ENCODE measurements around the gene ALPK1. TPM values are rescaled to one million over a fixed set of nuclear protein-coding genes. Genes with fewer than 3 reads are reported as not detected.
"Not testable (repeated sequence)": the region's sequence is repeated elsewhere in the genome, so short reads cannot be mapped to it uniquely, and the experiment has no call there.

Gene ALPK1
- total and polyA plus RNA-seq, 7 donors: 4.2 to 27.4 (median 12.1) TPM

DNA sequence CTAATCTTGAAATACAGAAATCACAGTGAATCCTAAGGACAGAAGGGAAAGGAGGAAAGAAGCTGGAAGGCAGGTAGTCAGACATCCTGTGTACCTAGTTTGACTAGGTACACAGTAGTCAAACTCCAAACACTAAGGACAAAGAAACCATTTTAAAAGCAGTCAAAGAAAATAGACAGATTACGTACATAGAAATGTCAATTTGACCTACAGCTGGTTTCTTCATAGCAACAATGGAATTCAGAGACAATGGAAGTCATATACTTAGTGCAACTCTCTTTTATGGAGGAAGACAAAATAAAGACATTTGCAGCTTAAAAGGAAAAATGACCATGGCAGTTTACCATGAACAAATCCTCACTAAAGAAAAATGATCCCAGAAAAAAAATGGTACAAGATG, 139.8 kb downstream of the ALPK1 start:
- WGBS, 2 donors: 94 to 95% methylated on average over 1 of the region's 1 CpG
- Histone ChIP-seq H3K27ac (no peak overlapping the region), H3K4me1 (no peaks in the 10 kb centered on the region), H3K27me3 (no peaks in the 10 kb centered on the region), H3K36me3 (peaks cover 0 to 42% (median 7%) of the 10 kb centered on the region in 4 donors), H3K9me3 (no peaks in the 10 kb centered on the region), H3K4me3 (no peak overlapping the region)
- TF ChIP-seq POLR2AphosphoS5 (IDR thresholded peaks at IDR 0.05) (no peak), CTCF (IDR thresholded peaks at IDR 0.05) (no peak), POLR2A (IDR thresholded peaks at IDR 0.05) (no peak), EP300 (IDR thresholded peaks at IDR 0.05) (no peak)
- no peak for DNase-seq
- intact Hi-C loops (cut with DNase I): no loop called here

DNA sequence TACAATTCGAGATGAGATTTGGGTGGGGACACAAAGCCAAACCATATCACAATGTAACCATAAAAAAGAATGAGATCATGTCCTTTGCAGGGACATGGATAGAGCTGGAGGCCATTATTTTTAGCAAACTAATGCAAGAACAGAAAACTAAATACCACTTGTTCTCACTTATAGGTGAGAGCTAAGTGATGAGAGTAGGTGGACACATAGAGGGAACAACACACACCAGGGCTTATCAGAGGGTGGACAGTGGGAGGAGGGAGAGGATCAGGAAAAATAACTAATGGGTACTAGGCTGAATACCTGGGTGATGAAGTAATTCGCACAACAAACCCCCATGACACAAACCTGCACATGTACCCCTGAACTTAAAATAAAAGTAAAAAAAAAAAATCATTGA, 145.1 kb downstream of the ALPK1 start:
- H3K9me3 ChIP-seq; H3K27me3 ChIP-seq; H3K4me1 ChIP-seq; H3K4me3 ChIP-seq; H3K27ac ChIP-seq; DNase-seq; intact Hi-C loops (cut with DNase I): not testable (repeated sequence)
- WGBS, 2 donors: 92 to 94% methylated on average over 2 of the region's 2 CpGs
- H3K36me3 ChIP-seq: peaks cover 0 to 59% (median 7%) of the 10 kb centered on the region in 4 donors

GRCh38 chr4:112448306-112449132, 151.3 kb downstream of the ALPK1 start:
- 77 to 86% methylated on average over 8 of the region's 8 CpGs for WGBS, 2 donors
- H3K4me1 ChIP-seq: no peaks in the 10 kb centered on the region
- intact Hi-C loops (cut with DNase I): no loop called here
- no peak overlapping the region for H3K27ac ChIP-seq
- peaks cover 0 to 9% (median 0%) of the 10 kb centered on the region in 4 donors for H3K36me3 ChIP-seq
- peaks cover 0 to 9% (median 6%) of the 10 kb centered on the region in 4 donors for H3K9me3 ChIP-seq
- H3K4me3 ChIP-seq: no peak overlapping the region
- TF ChIP-seq POLR2AphosphoS5 (IDR thresholded peaks at IDR 0.05) (no peak), CTCF (IDR thresholded peaks at IDR 0.05) (no peak), EP300 (IDR thresholded peaks at IDR 0.05) (no peak), POLR2A (IDR thresholded peaks at IDR 0.05) (no peak)
- no peaks in the 10 kb centered on the region for H3K27me3 ChIP-seq
- no peak for DNase-seq

DNA sequence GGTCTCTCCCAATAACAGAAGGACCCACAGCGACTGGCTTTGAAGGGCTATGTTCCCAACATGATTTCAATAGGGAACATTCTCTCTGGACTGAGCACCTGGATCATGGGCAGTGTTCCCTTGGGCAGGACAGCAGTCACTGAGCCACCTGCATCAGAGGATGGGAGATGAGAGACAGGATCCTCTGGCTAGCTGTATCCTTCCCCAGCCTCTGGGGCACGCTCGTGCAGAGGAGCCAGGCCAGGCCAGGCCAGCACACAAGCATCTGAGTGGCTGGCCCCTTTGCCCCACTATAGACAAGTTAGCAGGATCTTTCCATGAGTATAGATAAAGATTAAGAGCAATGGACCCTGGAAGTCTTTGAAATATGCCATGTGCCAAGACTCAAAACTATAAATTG, 152.5 kb downstream of the ALPK1 start:
- WGBS, 2 donors: 95% methylated on average over 3 of the region's 3 CpGs

DNA sequence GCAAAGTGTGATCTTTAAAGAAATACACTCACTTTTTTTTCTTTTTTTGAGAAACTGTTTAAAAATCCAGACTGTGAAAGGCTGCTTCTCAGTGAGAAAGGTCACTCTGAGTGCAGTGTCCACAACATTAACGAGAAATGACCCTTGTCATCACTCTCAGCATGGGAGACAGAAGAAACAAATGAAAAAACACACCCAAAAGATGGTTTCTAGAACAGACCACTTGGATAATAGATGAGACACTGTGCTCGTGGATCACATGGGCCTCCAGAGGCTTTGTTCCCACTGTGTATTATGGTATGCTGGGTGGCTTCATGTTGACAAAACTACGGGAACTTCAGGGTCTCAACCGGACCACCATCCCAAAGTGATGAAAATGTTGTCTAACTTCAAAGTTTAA, 153.9 kb downstream of the ALPK1 start:
- 85 to 89% methylated on average over 4 of the region's 4 CpGs for WGBS, 2 donors
- intact Hi-C loops (cut with DNase I): no loop called here

More for the DNA sequence above, 152.5 kb downstream of the ALPK1 start:
- intact Hi-C loops (cut with DNase I): no loop called here
- TF ChIP-seq POLR2A (IDR thresholded peaks at IDR 0.05): no peak
- peaks cover 0 to 9% (median 0%) of the 10 kb centered on the region in 4 donors for H3K36me3 ChIP-seq
- H3K9me3 ChIP-seq: peaks cover 0 to 9% (median 6%) of the 10 kb centered on the region in 4 donors
- no peak for DNase-seq
- no peaks in the 10 kb centered on the region for H3K27me3 ChIP-seq
- no peak overlapping the region for H3K4me3 ChIP-seq
- H3K4me1 ChIP-seq: no peaks in the 10 kb centered on the region
- no peak overlapping the region for H3K27ac ChIP-seq

More for the DNA sequence above, 153.9 kb downstream of the ALPK1 start:
- no peaks in the 10 kb centered on the region for H3K4me1 ChIP-seq
- H3K9me3 ChIP-seq: no peaks in the 10 kb centered on the region
- DNase-seq: no peak
- no peaks in the 10 kb centered on the region for H3K27me3 ChIP-seq
- peaks cover 0 to 9% (median 0%) of the 10 kb centered on the region in 4 donors for H3K36me3 ChIP-seq
- no peak overlapping the region for H3K27ac ChIP-seq
- no peak overlapping the region for H3K4me3 ChIP-seq
- TF ChIP-seq POLR2A (IDR thresholded peaks at IDR 0.05) (no peak), CTCF (IDR thresholded peaks at IDR 0.05) (no peak), POLR2AphosphoS5 (IDR thresholded peaks at IDR 0.05) (no peak), EP300 (IDR thresholded peaks at IDR 0.05) (no peak)

Data from sigmoid colon (tissue), 7 donors.